Common myeloid progenitor, CD34-positive (primary cell): Measurements from ENCODE around the gene ADNP.

Experiments used
- CTCF ChIA-PET: fragments of 350-600 bp; sonication (Branson Sonifier 250); formaldehyde crosslinking; loops from one replicate; lab custom pipeline; 2021; ENCODE audit warnings: antibody characterized with exemption; lab: Charles Lee
- POLR2A ChIA-PET: fragments of 350-600 bp; sonication (Branson Sonifier 250); formaldehyde crosslinking; loops from one replicate; lab custom pipeline; 2021; ENCODE audit warnings: antibody characterized with exemption; lab: Charles Lee
- DNase-seq, 3 donors: peaks; one replicate each; pipeline versions ENCODE4 v3.0.0 to v3.0.0-alpha.2; 2013
- H3K27ac ChIP-seq, 2 experiments: 1 replicate in 1 of 2; 2 replicates in 1 of 2; pipeline ENCODE4 v1.7.0; 2013; ENCODE audit warnings: inconsistent platforms in 2 of 2, low read length in 2 of 2, mild to moderate bottlenecking in 2 of 2, low read depth in 1 of 2, moderate library complexity in 1 of 2; ENCODE audit not compliant: severe bottlenecking in 2 of 2, insufficient read depth in 1 of 2, poor library complexity in 1 of 2
- H3K27me3 ChIP-seq, 5 experiments: replicated peaks in 2 of 5; 1 replicate in 3 of 5; 2 replicates in 2 of 5; pipeline versions ENCODE4 v1.6.1 to v1.7.0; 2013; ENCODE audit warnings: low read length in 4 of 5, mild to moderate bottlenecking in 2 of 5, moderate library complexity in 2 of 5, inconsistent platforms in 1 of 5; ENCODE audit not compliant: insufficient read depth in 5 of 5, control insufficient read depth in 4 of 5
- H3K36me3 ChIP-seq, 4 experiments: 1 replicate in 2 of 4; 2 replicates in 2 of 4; pipeline versions ENCODE4 v1.6.1 to v1.7.0; 2013; ENCODE audit warnings: low read length in 3 of 4, control low read depth in 1 of 4, mild to moderate bottlenecking in 1 of 4; ENCODE audit not compliant: control insufficient read depth in 4 of 4, insufficient read depth in 4 of 4
- H3K4me1 ChIP-seq, 4 experiments: 1 replicate in 3 of 4; 2 replicates in 1 of 4; pipeline versions ENCODE4 v1.6.1 to v1.7.1; 2013; ENCODE audit warnings: low read length in 3 of 4, mild to moderate bottlenecking in 3 of 4, control low read depth in 1 of 4, inconsistent platforms in 1 of 4, moderate library complexity in 1 of 4; ENCODE audit not compliant: control insufficient read depth in 4 of 4, insufficient read depth in 4 of 4; ENCODE audit errors: control extremely low read depth in 1 of 4
- H3K4me3 ChIP-seq, 7 experiments: 1 replicate in 4 of 7; 2 replicates in 3 of 7; pipeline versions ENCODE4 v1.5.1 to v1.7.0; 2013; ENCODE audit warnings: mild to moderate bottlenecking in 7 of 7, low read length in 6 of 7, moderate library complexity in 6 of 7, inconsistent platforms in 2 of 7, low read depth in 2 of 7, control low read depth in 1 of 7; ENCODE audit not compliant: insufficient read depth in 4 of 7, control insufficient read depth in 1 of 7; ENCODE audit errors: extremely low read depth in 1 of 7
- H3K9me3 ChIP-seq, 5 experiments: 1 replicate in 4 of 5; 2 replicates in 1 of 5; pipeline versions ENCODE4 v1.6.1 to v1.7.1; 2013; ENCODE audit warnings: low read length in 4 of 5, mild to moderate bottlenecking in 2 of 5, inconsistent platforms in 1 of 5, low read depth in 1 of 5, moderate library complexity in 1 of 5; ENCODE audit not compliant: control insufficient read depth in 4 of 5, insufficient read depth in 2 of 5; ENCODE audit errors: control extremely low read depth in 1 of 5
- WGBS: methylation state at CpG from one replicate; pipeline ENCODE4 v1.1.5; 2013; ENCODE audit not compliant: insufficient coverage; 5-methylcytosine and 5-hydroxymethylcytosine counted together

The ADNP gene

GRCh38 chr20:50855498-50856474 lies 75.5 kb downstream of the ADNP start:
- H3K4me1 ChIP-seq = peaks cover 0 to 11% (median 9%) of the 10 kb centered on the region in 4 experiments
- ChIA-PET CTCF (no interaction called here), POLR2A (no interaction called here)
- H3K4me3 ChIP-seq = no peak overlapping the region
- DNase-seq = no peak
- H3K9me3 ChIP-seq = no peaks in the 10 kb centered on the region
- H3K27me3 ChIP-seq = no peaks in the 10 kb centered on the region
- 94% methylated on average over 20 of the region's 23 CpGs for WGBS
- H3K27ac ChIP-seq = no peak overlapping the region
- peaks cover 0 to 9% (median 0%) of the 10 kb centered on the region in 4 experiments for H3K36me3 ChIP-seq

GRCh38 chr20:50854506-50855249 lies 76.6 kb downstream of the ADNP start:
- no peaks in the 10 kb centered on the region for H3K9me3 ChIP-seq
- H3K36me3 ChIP-seq = peaks cover 0 to 9% (median 0%) of the 10 kb centered on the region in 4 experiments
- H3K27me3 ChIP-seq = no peaks in the 10 kb centered on the region
- peaks cover 0 to 14% (median 11%) of the 10 kb centered on the region in 4 experiments for H3K4me1 ChIP-seq
- WGBS = 97% methylated on average over 13 of the region's 18 CpGs
- H3K4me3 ChIP-seq = no peak overlapping the region
- H3K27ac ChIP-seq = no peak overlapping the region
- DNase-seq = no peak
- CTCF ChIA-PET = interaction anchor here (1.3 kb wide), 1 partner anchor 8 kb away, joined by 6 read pairs; no protein-coding TSS in a partner anchor
- POLR2A ChIA-PET = no interaction called here

DNA sequence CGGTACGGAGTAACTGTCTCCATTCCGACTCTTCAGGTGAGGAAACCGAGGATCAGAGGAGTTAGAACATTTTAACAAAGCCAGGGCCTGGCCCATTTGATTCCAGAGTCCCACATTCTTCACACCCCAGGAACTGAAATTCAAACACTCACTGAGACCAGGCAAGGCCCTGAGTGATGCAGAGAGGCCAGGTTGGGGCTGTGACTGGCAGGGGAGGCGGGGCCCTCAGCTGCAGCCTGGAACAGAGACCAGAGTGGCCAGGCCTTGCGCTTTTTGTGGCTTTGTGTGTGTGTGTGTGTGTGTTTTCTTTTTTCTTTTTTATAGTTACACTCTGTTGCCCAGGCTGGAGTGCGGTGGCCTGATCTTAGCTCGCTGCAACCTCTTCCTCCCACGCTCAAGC lies 79.2 kb downstream of the ADNP start:
- 96% methylated on average over 4 of the region's 9 CpGs for WGBS
- peaks cover 0 to 21% (median 12%) of the 10 kb centered on the region in 4 experiments for H3K4me1 ChIP-seq
- no peak overlapping the region for H3K4me3 ChIP-seq
- POLR2A ChIA-PET = no interaction called here
- H3K27me3 ChIP-seq = no peaks in the 10 kb centered on the region
- no peaks in the 10 kb centered on the region for H3K9me3 ChIP-seq
- DNase-seq = no peak
- CTCF ChIA-PET = interaction anchor here (0.9 to 1.8 kb wide), 3 partner anchors 33 to 59 kb away, joined by 3 to 4 read pairs (median 3); no protein-coding TSS in a partner anchor
- H3K36me3 ChIP-seq = peaks cover 0 to 17% (median under 1%) of the 10 kb centered on the region in 4 experiments
- no peak overlapping the region for H3K27ac ChIP-seq

GRCh38 chr20:50850721-50851286 lies 80.4 kb downstream of the ADNP start:
- Histone ChIP-seq H3K36me3 (peaks cover 0 to 14% (median 1%) of the 10 kb centered on the region in 4 experiments), H3K4me1 (peaks cover 0 to 21% (median 12%) of the 10 kb centered on the region in 4 experiments), H3K9me3 (no peaks in the 10 kb centered on the region), H3K27ac (no peak overlapping the region), H3K4me3 (peak overlapping the region in 2 of 7 experiments; percentile 22 to 24), H3K27me3 (no peaks in the 10 kb centered on the region)
- ChIA-PET POLR2A (no interaction called here), CTCF (interaction anchor here (1.5 to 1.8 kb wide), 2 partner anchors 56 to 58 kb away, joined by 3 to 4 read pairs; no protein-coding TSS in a partner anchor)
- WGBS = 46% methylated on average over 6 of the region's 13 CpGs
- DNase-seq = peak; percentile 44 to 79 (median 74)

GRCh38 chr20:50848846-50849673 lies 82.2 kb downstream of the ADNP start:
- CTCF ChIA-PET = interaction anchor here (0.8 to 3.0 kb wide), 9 partner anchors 8 to 60 kb away, joined by 3 to 11 read pairs (median 3); partner anchors contain the start of gene BCAS4
- whole genome bisulfite sequencing = 71% methylated on average over 13 of the region's 18 CpGs
- no peak overlapping the region for H3K27ac ChIP-seq

DNA sequence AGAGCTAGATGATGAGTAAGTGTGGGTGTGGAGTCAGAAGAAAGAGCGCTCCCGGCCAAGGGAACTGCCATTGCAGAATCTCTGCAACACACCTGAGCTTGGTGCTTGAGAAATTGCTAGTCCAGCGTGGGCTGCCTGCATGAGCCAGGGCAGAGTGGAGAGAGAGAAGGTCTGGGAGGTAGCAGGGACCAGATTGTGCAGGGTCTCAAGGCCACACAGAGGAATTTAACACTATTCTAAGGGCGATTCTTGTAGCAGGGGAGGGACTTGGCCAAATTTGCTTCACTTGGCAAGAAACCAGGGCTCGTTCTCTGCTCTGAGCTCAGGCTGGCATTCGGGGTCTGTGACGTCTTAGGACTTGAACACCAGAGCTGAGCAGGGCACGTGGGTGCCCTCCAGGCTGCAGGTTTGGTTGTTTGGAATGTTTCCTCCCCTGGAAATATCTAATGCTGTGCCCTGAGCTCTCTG lies 82.9 kb downstream of the ADNP start:
- peaks cover 0 to 23% (median 7%) of the 10 kb centered on the region in 4 experiments for H3K36me3 ChIP-seq
- DNase-seq = peak in 1 of 3 donors; percentile 25
- WGBS = 83% methylated on average over 8 of the region's 8 CpGs
- H3K4me1 ChIP-seq = peaks cover 0 to 21% (median 12%) of the 10 kb centered on the region in 4 experiments
- no peaks in the 10 kb centered on the region for H3K9me3 ChIP-seq
- no peaks in the 10 kb centered on the region for H3K27me3 ChIP-seq
- ChIA-PET CTCF (interaction anchor here (1.0 to 3.0 kb wide), 9 partner anchors 9 to 60 kb away, joined by 3 to 11 read pairs (median 4); partner anchors contain the start of gene BCAS4), POLR2A (no interaction called here)
- H3K4me3 ChIP-seq = no peak overlapping the region
- no peak overlapping the region for H3K27ac ChIP-seq

More at GRCh38 chr20:50848846-50849673, 82.2 kb downstream of the ADNP start:
- Histone ChIP-seq H3K27me3 (no peaks in the 10 kb centered on the region), H3K9me3 (no peaks in the 10 kb centered on the region), H3K36me3 (peaks cover 0 to 18% (median 5%) of the 10 kb centered on the region in 4 experiments), H3K4me3 (no peak overlapping the region), H3K4me1 (peaks cover 0 to 21% (median 12%) of the 10 kb centered on the region in 4 experiments)
- no peak for DNase-seq
- POLR2A ChIA-PET = no interaction called here
